ENCODE data around the gene IPO8. TPM values are rescaled to one million over a fixed set of nuclear protein-coding genes. Genes with fewer than 3 reads are reported as not detected.
"Not testable (repeated sequence)": the region's sequence is repeated elsewhere in the genome, so short reads cannot be mapped to it uniquely, and the experiment has no call there.

Gene IPO8
- total RNA-seq, 2 experiments from 2014 or later: 50.8 to 52.2 TPM

- Mint-ChIP-seq H3K4me1 (ENCODE audit: low read depth) (no peaks in the 10 kb centered on the region), H3K27ac (no peak overlapping the region), H3K27me3 (ENCODE audit: low read depth) (no peaks in the 10 kb centered on the region), H3K4me3 (no peak overlapping the region), H3K36me3 (ENCODE audit: low read depth) (peaks cover 10% of the 10 kb centered on the region), H3K9me3 (ENCODE audit: insufficient read depth) (no peaks in the 10 kb centered on the region)
- ATAC-seq: no peak
- no peak for DNase-seq
- POLR2A ChIA-PET: no interaction called here
- CTCF ChIA-PET: no interaction called here
Measured at GRCh38 chr12:30624009-30624408, 71.7 kb downstream of the IPO8 start.

- Mint-ChIP-seq H3K36me3 (ENCODE audit: low read depth) (peaks cover 6% of the 10 kb centered on the region), H3K4me1 (ENCODE audit: low read depth) (no peaks in the 10 kb centered on the region), H3K4me3 (no peak overlapping the region), H3K27ac (no peak overlapping the region), H3K9me3 (ENCODE audit: insufficient read depth) (no peaks in the 10 kb centered on the region), H3K27me3 (ENCODE audit: low read depth) (no peaks in the 10 kb centered on the region)
- POLR2A ChIA-PET: no interaction called here
- no peak for ATAC-seq
- CTCF ChIA-PET: no interaction called here
- no peak for DNase-seq
Measured at GRCh38 chr12:30622509-30622908, 73.2 kb downstream of the IPO8 start.

GRCh38 chr12:30621663-30622241 lies 73.9 kb downstream of the IPO8 start:
- H3K4me1 Mint-ChIP-seq (ENCODE audit: low read depth); H3K27me3 Mint-ChIP-seq (ENCODE audit: low read depth); DNase-seq; POLR2A ChIA-PET; H3K9me3 Mint-ChIP-seq (ENCODE audit: insufficient read depth); H3K4me3 Mint-ChIP-seq; ATAC-seq; CTCF ChIA-PET; H3K27ac Mint-ChIP-seq; H3K36me3 Mint-ChIP-seq (ENCODE audit: low read depth): not testable (repeated sequence)

GRCh38 chr12:30617346-30618016 lies 78.2 kb downstream of the IPO8 start:
- H3K9me3 Mint-ChIP-seq (ENCODE audit: insufficient read depth): no peaks in the 10 kb centered on the region
- POLR2A ChIA-PET: no interaction called here
- peaks cover 2% of the 10 kb centered on the region for H3K27me3 Mint-ChIP-seq (ENCODE audit: low read depth)
- no peak for DNase-seq
- H3K36me3 Mint-ChIP-seq (ENCODE audit: low read depth): no peaks in the 10 kb centered on the region
- no peak overlapping the region for H3K4me3 Mint-ChIP-seq
- ATAC-seq: no peak
- CTCF ChIA-PET: no interaction called here
- no peaks in the 10 kb centered on the region for H3K4me1 Mint-ChIP-seq (ENCODE audit: low read depth)
- no peak overlapping the region for H3K27ac Mint-ChIP-seq

GRCh38 chr12:30614031-30614430 lies 81.6 kb downstream of the IPO8 start:
- POLR2A ChIA-PET: no interaction called here
- Mint-ChIP-seq H3K27me3 (ENCODE audit: low read depth) (peaks cover 8% of the 10 kb centered on the region), H3K4me3 (no peak overlapping the region), H3K4me1 (ENCODE audit: low read depth) (no peaks in the 10 kb centered on the region), H3K27ac (no peak overlapping the region), H3K9me3 (ENCODE audit: insufficient read depth) (no peaks in the 10 kb centered on the region), H3K36me3 (ENCODE audit: low read depth) (no peaks in the 10 kb centered on the region)
- DNase-seq (no peak), ATAC-seq (no peak)
- CTCF ChIA-PET: no interaction called here

- no peaks in the 10 kb centered on the region for H3K36me3 Mint-ChIP-seq (ENCODE audit: low read depth)
- POLR2A ChIA-PET: no interaction called here
- DNase-seq: no peak
- no peak overlapping the region for H3K27ac Mint-ChIP-seq
- CTCF ChIA-PET: no interaction called here
- H3K4me1 Mint-ChIP-seq (ENCODE audit: low read depth): no peaks in the 10 kb centered on the region
- no peak overlapping the region for H3K4me3 Mint-ChIP-seq
- peaks cover 13% of the 10 kb centered on the region for H3K27me3 Mint-ChIP-seq (ENCODE audit: low read depth)
- no peak for ATAC-seq
- H3K9me3 Mint-ChIP-seq (ENCODE audit: insufficient read depth): no peaks in the 10 kb centered on the region
Measured at GRCh38 chr12:30613119-30613830, 82.4 kb downstream of the IPO8 start.

- ATAC-seq: no peak
- CTCF ChIA-PET: no interaction called here
- H3K27ac Mint-ChIP-seq: no peak overlapping the region
- no peaks in the 10 kb centered on the region for H3K9me3 Mint-ChIP-seq (ENCODE audit: insufficient read depth)
- H3K4me1 Mint-ChIP-seq (ENCODE audit: low read depth): no peaks in the 10 kb centered on the region
- no peak overlapping the region for H3K4me3 Mint-ChIP-seq
- peaks cover 15% of the 10 kb centered on the region for H3K27me3 Mint-ChIP-seq (ENCODE audit: low read depth)
- POLR2A ChIA-PET: interaction anchor here (0.6 kb wide), 1 partner anchor 85 kb away, joined by 4 read pairs; the partner anchor contains the start of gene IPO8
- no peaks in the 10 kb centered on the region for H3K36me3 Mint-ChIP-seq (ENCODE audit: low read depth)
- DNase-seq: no peak
Measured at GRCh38 chr12:30610718-30611117, 85.0 kb downstream of the IPO8 start.

GRCh38 chr12:30609819-30610218 lies 85.8 kb downstream of the IPO8 start:
- peaks cover 15% of the 10 kb centered on the region for H3K27me3 Mint-ChIP-seq (ENCODE audit: low read depth)
- CTCF ChIA-PET; POLR2A ChIA-PET; ATAC-seq; DNase-seq; H3K4me1 Mint-ChIP-seq (ENCODE audit: low read depth); H3K4me3 Mint-ChIP-seq; H3K36me3 Mint-ChIP-seq (ENCODE audit: low read depth); H3K27ac Mint-ChIP-seq; H3K9me3 Mint-ChIP-seq (ENCODE audit: insufficient read depth): not testable (repeated sequence)

GRCh38 chr12:30604302-30604701 lies 91.4 kb downstream of the IPO8 start:
- H3K4me1 Mint-ChIP-seq (ENCODE audit: low read depth); CTCF ChIA-PET; DNase-seq; ATAC-seq; H3K27me3 Mint-ChIP-seq (ENCODE audit: low read depth); H3K36me3 Mint-ChIP-seq (ENCODE audit: low read depth); H3K4me3 Mint-ChIP-seq; H3K9me3 Mint-ChIP-seq (ENCODE audit: insufficient read depth); H3K27ac Mint-ChIP-seq; POLR2A ChIA-PET: not testable (repeated sequence)

GRCh38 chr12:30603129-30603528 lies 92.5 kb downstream of the IPO8 start:
- H3K4me3 Mint-ChIP-seq: no peak overlapping the region
- H3K36me3 Mint-ChIP-seq (ENCODE audit: low read depth): no peaks in the 10 kb centered on the region
- ChIA-PET POLR2A (no interaction called here), CTCF (no interaction called here)
- DNase-seq (no peak), ATAC-seq (no peak)
- H3K27me3 Mint-ChIP-seq (ENCODE audit: low read depth): peaks cover under 1% of the 10 kb centered on the region
- H3K4me1 Mint-ChIP-seq (ENCODE audit: low read depth): no peaks in the 10 kb centered on the region
- no peak overlapping the region for H3K27ac Mint-ChIP-seq
- H3K9me3 Mint-ChIP-seq (ENCODE audit: insufficient read depth): peaks cover 7% of the 10 kb centered on the region

- Mint-ChIP-seq H3K4me3 (no peak overlapping the region), H3K27me3 (ENCODE audit: low read depth) (no peaks in the 10 kb centered on the region), H3K27ac (no peak overlapping the region), H3K4me1 (ENCODE audit: low read depth) (no peaks in the 10 kb centered on the region), H3K36me3 (ENCODE audit: low read depth) (no peaks in the 10 kb centered on the region), H3K9me3 (ENCODE audit: insufficient read depth) (peaks cover 7% of the 10 kb centered on the region)
- POLR2A ChIA-PET: no interaction called here
- no peak for DNase-seq
- CTCF ChIA-PET: no interaction called here
- no peak for ATAC-seq
Measured at GRCh38 chr12:30602678-30603077, 93.0 kb downstream of the IPO8 start.

GRCh38 chr12:30599608-30600007 lies 96.1 kb downstream of the IPO8 start:
- CTCF ChIA-PET: no interaction called here

More at GRCh38 chr12:30599608-30600007, 96.1 kb downstream of the IPO8 start:
- H3K4me3 Mint-ChIP-seq: no peak overlapping the region
- DNase-seq (no peak), ATAC-seq (no peak)
- no peaks in the 10 kb centered on the region for H3K27me3 Mint-ChIP-seq (ENCODE audit: low read depth)
- no peak overlapping the region for H3K27ac Mint-ChIP-seq
- peaks cover 7% of the 10 kb centered on the region for H3K9me3 Mint-ChIP-seq (ENCODE audit: insufficient read depth)
- H3K36me3 Mint-ChIP-seq (ENCODE audit: low read depth): no peaks in the 10 kb centered on the region
- no peaks in the 10 kb centered on the region for H3K4me1 Mint-ChIP-seq (ENCODE audit: low read depth)
- POLR2A ChIA-PET: no interaction called here
